SKM-1 (cell line): Measurements from ENCODE around the gene BAAT.
"Not testable (repeated sequence)": the region's sequence is repeated elsewhere in the genome, so short reads cannot be mapped to it uniquely, and the experiment has no call there.

ENCODE experiments used
- DNase-seq: peaks from one replicate; lab custom pipeline; 2025; ENCODE audit not compliant: unreplicated experiment; lab: John Stamatoyannopoulos, UW

Gene BAAT

DNA sequence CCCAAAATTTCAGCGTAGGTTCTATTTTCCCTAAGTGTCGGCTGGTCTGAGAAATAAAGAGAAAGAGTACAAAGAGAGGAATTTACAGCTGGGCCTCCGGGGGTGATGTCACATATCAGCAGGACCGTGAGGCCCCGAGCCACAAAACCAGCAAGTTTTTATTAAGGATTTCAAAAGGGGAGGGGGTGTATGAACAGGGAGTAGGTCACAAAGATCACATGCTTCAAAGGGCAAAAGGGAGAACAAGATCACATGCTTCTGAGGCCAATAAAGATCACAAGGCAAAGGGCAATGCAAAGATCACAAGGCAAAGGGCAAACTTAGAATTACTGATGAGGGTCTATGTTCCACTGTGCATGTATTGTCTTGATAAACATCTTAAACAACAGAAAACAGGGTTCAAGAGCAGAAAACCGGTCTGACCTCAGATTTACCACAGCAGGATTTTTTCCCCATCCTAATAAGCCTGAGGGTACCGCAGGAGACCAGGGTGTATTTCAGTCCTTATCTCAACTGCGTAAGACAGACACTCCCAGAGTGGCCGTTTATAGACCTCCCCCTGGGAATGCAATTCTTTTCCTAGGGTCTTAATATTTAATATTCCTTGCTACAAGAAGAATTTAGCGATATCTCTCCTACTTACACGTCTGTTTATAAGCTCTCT lies at the start of gene BAAT:
Gene BAAT (minus strand): TSS at position 134 of the 664 bp plus-strand sequence. CDS start 13,602 bp downstream, outside the sequence.
- DNase-seq, result not testable (repeated sequence)

DNA sequence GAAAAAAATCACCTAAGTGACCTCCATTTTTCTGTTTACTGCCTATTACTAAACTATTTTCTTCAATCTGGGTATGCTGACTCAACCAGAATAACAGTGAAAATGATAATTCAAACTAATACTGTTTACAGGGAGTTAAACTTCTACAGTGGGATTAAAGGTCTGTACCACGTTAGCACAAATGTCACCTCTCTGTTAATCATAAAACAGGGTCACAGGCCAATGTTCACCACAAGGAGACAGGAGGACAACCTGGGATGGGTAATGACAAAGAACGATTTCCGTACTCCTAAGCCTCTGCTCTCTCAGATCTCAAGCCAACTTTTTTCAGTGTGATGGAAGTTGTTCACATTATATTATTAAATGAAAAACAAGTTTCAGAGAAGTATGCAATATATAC lies 48.4 kb upstream of the BAAT start:
- no peak for DNase-seq

DNA sequence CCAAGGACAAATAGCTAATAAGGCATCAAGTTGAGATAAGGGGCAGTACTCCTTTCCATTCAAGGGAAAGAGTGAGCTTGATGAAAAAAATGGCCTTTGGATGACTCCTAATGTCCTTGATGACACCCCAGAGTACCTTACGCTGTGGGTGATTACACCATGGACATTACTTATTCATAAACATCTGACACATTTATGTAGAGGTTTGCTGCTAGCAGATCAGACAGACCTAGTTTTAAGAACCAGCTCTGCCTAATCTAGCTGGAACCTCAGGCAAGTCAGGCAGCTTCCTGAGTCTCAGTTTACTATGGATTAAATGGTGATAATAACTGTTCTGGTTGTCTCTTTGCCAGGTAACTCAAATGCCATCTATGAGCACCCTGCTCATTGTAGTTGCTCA lies 47.9 kb upstream of the BAAT start:
- DNase-seq, result no peak

DNA sequence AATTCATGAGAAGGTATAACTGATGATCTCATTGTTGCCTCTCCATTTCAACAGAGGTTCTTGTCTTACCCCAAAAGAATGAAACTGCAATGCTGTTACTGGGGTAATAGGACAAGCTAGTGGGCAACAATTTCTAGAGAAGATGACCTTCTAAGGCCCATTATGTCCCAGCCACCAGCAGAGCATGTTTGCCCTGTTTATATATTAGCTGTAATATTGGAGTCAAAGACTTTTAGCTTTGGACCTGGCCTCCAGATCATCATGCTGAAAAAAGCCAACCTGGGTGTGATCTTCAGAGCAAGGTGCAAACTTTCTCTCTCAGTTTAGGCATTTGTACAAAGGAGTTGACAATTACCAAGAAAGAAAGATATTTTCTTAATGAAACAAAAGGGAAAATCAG lies 47.4 kb upstream of the BAAT start:
- DNase-seq, result no peak

DNA sequence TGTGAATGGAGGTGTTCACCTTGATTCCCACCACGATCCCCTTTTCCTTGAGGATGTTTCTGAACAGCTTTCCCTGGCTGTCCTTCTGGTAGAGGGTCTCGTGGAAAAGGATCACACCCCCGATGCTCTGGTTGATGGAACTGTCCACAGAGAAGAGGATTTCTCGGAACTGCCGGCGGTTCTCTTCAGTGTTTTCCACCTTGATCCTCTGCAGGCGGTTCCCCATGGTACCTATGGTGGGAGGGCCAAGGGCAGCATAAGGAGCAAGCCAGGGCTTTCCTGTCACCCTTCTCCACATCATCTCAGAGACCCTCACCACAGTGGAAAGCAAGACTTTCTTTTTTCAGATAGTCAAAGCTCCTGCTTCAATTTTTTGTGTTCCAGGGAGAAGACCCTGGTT lies 44.9 kb upstream of the BAAT start:
- DNase-seq, result no peak

GRCh38 chr9:101428909-101429308 lies 44.1 kb upstream of the BAAT start:
- no peak for DNase-seq

- no peak for DNase-seq
Observed at GRCh38 chr9:101427957-101428655, 43.3 kb upstream of the BAAT start.

- DNase-seq, result no peak
Observed at GRCh38 chr9:101427358-101427757, 42.6 kb upstream of the BAAT start.

- no peak for DNase-seq
Observed at GRCh38 chr9:101421653-101422065, 36.9 kb upstream of the BAAT start.

- no peak for DNase-seq
Observed at GRCh38 chr9:101419863-101420262, 35.1 kb upstream of the BAAT start.

DNA sequence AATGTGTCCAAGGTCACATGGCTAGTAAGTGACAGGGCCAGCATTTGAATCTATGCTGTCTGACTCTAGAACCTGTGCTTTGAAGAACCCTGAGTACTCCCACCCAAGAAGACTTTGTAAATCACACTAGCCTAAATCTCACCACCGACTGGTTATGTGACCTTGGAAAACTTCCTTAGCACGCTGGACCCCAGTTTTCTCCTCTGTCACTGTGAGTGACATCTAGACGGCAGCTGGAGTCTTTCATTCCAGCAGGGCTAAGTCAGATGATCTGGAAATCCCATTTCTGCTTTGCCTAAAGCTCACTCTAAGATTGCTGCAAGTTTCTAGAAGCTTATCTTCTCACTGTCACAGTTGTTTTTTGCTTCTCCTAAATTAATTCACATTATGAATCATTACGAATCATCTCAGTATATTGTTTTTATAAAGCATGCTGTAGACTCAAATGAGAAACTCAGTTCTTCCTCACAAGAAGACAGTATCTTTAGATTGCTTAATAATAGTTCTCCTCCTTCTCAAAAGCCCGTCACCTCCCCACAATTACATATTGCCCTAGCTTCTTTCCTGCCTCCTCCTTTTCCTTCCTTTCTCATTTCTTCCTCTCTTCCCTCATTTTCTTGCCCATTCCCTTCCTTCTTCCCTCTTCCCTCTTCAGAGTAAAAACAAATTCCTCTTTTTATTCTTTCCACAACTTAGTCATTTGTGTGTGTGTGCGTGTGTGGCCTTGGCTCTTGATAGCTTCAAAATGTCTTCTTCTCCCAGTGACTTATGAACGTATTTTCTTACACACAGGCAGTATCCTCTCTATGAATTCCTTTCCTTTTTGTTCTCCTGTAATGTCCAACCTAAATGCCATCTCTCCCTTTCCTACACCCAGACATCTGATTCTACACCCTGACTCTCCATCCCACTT lies 34.0 kb upstream of the BAAT start:
- no peak for DNase-seq

DNA sequence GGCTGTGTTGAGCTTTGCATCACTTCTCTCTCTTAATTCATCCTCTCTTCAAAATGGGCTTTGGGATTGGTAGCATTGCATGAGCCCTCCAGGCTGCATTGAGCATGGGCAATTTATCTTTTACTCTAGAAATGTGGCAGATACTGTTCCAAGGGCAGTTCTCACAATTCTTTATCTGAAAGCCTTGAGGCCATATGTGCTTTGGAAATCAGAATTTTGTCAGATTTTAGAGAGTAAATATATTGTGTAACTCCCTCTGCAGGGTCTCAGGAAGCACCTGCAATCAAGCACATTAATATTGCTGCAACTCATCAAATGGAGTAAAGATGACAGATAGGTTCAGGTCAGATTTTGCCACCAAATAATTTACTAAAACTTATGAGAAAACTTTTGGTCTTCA lies 33.2 kb upstream of the BAAT start:
- DNase-seq, result no peak

GRCh38 chr9:101417389-101417788 lies 32.6 kb upstream of the BAAT start:
- DNase-seq, result no peak

GRCh38 chr9:101415578-101415977 lies 30.8 kb upstream of the BAAT start:
- no peak for DNase-seq

GRCh38 chr9:101414839-101415238 lies 30.0 kb upstream of the BAAT start:
- no peak for DNase-seq

DNA sequence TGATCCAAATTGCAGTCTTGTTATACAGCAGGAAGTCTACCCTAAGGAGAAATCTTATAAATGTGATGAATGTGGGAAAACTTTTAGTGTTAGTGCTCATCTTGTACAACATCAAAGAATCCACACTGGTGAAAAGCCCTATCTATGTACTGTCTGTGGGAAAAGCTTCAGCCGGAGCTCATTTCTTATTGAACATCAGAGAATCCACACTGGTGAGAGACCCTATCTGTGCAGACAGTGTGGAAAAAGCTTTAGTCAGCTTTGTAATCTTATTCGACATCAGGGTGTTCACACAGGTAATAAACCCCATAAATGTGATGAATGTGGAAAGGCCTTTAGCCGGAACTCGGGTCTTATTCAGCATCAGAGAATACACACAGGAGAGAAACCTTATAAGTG lies 24.3 kb upstream of the BAAT start:
- no peak for DNase-seq

- DNase-seq, result no peak
Observed at GRCh38 chr9:101408374-101409078, 23.7 kb upstream of the BAAT start.

GRCh38 chr9:101403516-101404285 lies 18.9 kb upstream of the BAAT start:
- DNase-seq, result no peak

DNA sequence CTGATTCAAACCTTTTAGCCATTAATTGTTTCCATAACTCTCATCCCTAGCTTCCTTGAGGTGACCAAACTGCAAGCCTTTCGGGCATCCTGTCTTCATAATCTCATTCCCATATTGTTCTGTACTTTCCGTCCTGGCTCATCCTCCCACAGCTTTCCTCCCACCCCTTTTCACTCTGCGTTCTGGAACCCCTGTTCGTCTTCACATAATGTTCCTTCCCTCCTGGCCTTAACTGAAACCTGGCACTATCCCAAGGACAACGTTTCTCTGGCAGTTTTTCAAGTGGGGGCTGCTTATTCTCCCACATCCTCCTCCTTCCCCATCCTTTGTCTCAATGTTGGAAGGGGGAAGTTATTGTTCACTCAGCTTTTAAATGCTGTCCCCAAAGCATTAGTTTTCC lies 15.3 kb upstream of the BAAT start:
- no peak for DNase-seq

DNA sequence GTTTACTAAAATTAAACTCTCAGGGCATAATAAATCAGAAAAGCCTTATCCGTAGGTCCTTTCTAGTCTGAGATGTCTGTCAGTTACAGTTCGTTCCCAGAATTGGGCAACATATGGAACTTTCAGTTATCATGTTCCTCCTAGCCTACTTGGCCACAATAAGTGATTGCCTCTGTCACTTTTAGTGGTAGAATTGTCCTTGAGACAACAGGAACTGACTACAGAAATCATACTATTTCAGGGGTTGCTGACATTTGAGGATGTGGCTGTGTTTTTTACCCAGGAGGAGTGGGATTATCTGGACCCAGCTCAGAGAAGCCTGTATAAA lies 14.8 kb upstream of the BAAT start:
- DNase-seq, result no peak
